Endodermal cell (in vitro differentiated cells): ENCODE measurements around the gene C11orf21. TPM values are rescaled to one million over a fixed set of nuclear protein-coding genes. Genes with fewer than 3 reads are reported as not detected.
A peak's percentile ranks its signal among the peaks of the same experiment; 100 is the strongest.
"Not testable (repeated sequence)": the region's sequence is repeated elsewhere in the genome, so short reads cannot be mapped to it uniquely, and the experiment has no call there.

ENCODE experiments used
- DNase-seq: peaks from one replicate; pipeline ENCODE4 v3.0.0-alpha.2; 2017
- H3K27ac ChIP-seq: 2 replicates; pipeline ENCODE4 v1.5.1; 2013; ENCODE audit warnings: mild to moderate bottlenecking, low read depth, low read length, moderate library complexity
- H3K27me3 ChIP-seq: 2 replicates; pipeline ENCODE4 v1.6.1; 2013; ENCODE audit warnings: mild to moderate bottlenecking, low read length, moderate library complexity; ENCODE audit not compliant: insufficient read depth, control insufficient read depth, poor library complexity, severe bottlenecking
- H3K36me3 ChIP-seq: 2 replicates; pipeline ENCODE4 v1.7.0; 2013; ENCODE audit warnings: mild to moderate bottlenecking, low read length, moderate library complexity; ENCODE audit not compliant: control insufficient read depth, insufficient read depth
- H3K4me1 ChIP-seq: one replicate; pipeline ENCODE4 v1.7.0; 2013; ENCODE audit warnings: low read length; ENCODE audit not compliant: control insufficient read depth, insufficient read depth
- H3K4me3 ChIP-seq: 2 replicates; pipeline ENCODE4 v1.5.1; 2013; ENCODE audit warnings: mild to moderate bottlenecking, low read length, moderate library complexity
- H3K9ac ChIP-seq: 2 replicates; pipeline ENCODE4 v1.6.1; 2013; ENCODE audit warnings: mild to moderate bottlenecking, low read length, moderate library complexity; ENCODE audit not compliant: poor library complexity, severe bottlenecking; ENCODE audit errors: extremely low read depth
- H3K9me3 ChIP-seq: 2 replicates; pipeline ENCODE4 v1.6.1; 2013; ENCODE audit warnings: mild to moderate bottlenecking, low read length, moderate library complexity; ENCODE audit not compliant: control insufficient read depth
- H3K27ac Mint-ChIP-seq: 2 replicates; pipeline ENCODE4 v1.8.0; 2020; ENCODE audit warnings: mixed read lengths
- H3K27me3 Mint-ChIP-seq: 2 replicates; pipeline ENCODE4 v1.8.0; 2021; ENCODE audit warnings: mild to moderate bottlenecking, mixed read lengths; ENCODE audit not compliant: insufficient read depth
- H3K36me3 Mint-ChIP-seq: 2 replicates; pipeline ENCODE4 v1.8.0; 2020; ENCODE audit warnings: low read depth, mixed read lengths
- H3K4me1 Mint-ChIP-seq: 2 replicates; pipeline ENCODE4 v1.8.0; 2020; ENCODE audit warnings: mixed read lengths
- H3K4me3 Mint-ChIP-seq: 2 replicates; pipeline ENCODE4 v1.8.0; 2020; ENCODE audit warnings: mild to moderate bottlenecking, moderate library complexity, mixed read lengths
- H3K9me3 Mint-ChIP-seq: 2 replicates; pipeline ENCODE4 v1.8.0; 2020; ENCODE audit warnings: mild to moderate bottlenecking, mixed read lengths
- WGBS, 2 experiments: methylation state at CpG; one replicate each; pipeline versions ENCODE4 v1.1.5 to v1.1.7; 2013; ENCODE audit warnings: missing lambda C conversion rate in 2 of 2, mixed read lengths in 1 of 2; ENCODE audit not compliant: insufficient coverage in 1 of 2, insufficient read length in 1 of 2; 5-methylcytosine and 5-hydroxymethylcytosine counted together
- total RNA-seq, 2 donors: library from RNA; stranded (reverse); fragmentation: NEBNext Ultra II Directional in 1 of 2; extraction: Animal tissue kit (Norgen Biotek cat#: 25700) in 1 of 2; gene quantifications; 2 replicates in 1 of 2; 3 replicates in 1 of 2; pipeline ENCODE4 v1.2.1, GENCODE V29; 2021
- TF ChIP-seq, protein P1 (sequence below): fragments of 200-600 bp; sonication (generic); conservative IDR thresholded peaks from 2 replicates; pipeline ENCODE4 v1.5.0; 2021; ENCODE audit warnings: antibody characterized with exemption, mild to moderate bottlenecking

The C11orf21 gene
- total RNA-seq, 2 donors from 2014 or later = 0.20 TPM; not detected in 1

DNA sequence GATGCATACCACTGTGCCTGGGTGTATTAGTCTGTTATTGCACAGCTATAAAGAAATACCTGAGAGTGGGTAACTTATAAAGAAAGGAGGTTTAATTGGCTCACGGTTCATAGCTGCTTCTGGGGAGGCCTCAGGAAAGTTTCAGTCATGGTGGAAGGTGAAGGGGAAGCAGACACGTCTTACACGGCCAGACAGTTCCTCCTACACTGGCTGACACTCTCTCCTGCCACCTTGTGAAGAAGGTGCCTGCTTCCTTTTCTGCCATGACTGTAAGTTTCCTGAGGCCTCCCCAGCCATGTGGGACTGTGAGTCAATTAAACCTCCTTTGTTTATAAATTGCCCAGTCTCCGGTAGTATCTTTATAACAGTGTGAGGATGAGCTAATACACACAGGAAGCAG is 41.8 kb upstream of the C11orf21 start:
- H3K4me3 Mint-ChIP-seq = no peak overlapping the region
- Histone ChIP-seq H3K9ac (no peak overlapping the region), H3K4me1 (no peaks in the 10 kb centered on the region), H3K4me3 (no peak overlapping the region), H3K27me3 (no peaks in the 10 kb centered on the region), H3K36me3 (no peaks in the 10 kb centered on the region), H3K27ac (no peak overlapping the region), H3K9me3 (peaks cover 2% of the 10 kb centered on the region)
- H3K9me3 Mint-ChIP-seq = peaks cover 29% of the 10 kb centered on the region
- TF ChIP-seq, protein P1, sequence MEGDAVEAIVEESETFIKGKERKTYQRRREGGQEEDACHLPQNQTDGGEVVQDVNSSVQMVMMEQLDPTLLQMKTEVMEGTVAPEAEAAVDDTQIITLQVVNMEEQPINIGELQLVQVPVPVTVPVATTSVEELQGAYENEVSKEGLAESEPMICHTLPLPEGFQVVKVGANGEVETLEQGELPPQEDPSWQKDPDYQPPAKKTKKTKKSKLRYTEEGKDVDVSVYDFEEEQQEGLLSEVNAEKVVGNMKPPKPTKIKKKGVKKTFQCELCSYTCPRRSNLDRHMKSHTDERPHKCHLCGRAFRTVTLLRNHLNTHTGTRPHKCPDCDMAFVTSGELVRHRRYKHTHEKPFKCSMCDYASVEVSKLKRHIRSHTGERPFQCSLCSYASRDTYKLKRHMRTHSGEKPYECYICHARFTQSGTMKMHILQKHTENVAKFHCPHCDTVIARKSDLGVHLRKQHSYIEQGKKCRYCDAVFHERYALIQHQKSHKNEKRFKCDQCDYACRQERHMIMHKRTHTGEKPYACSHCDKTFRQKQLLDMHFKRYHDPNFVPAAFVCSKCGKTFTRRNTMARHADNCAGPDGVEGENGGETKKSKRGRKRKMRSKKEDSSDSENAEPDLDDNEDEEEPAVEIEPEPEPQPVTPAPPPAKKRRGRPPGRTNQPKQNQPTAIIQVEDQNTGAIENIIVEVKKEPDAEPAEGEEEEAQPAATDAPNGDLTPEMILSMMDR = no peak
- 82 to 91% methylated on average over 3 to 4 of the region's 4 CpGs for WGBS, 2 experiments
- no peak overlapping the region for H3K27ac Mint-ChIP-seq
- no peak for DNase-seq
- H3K36me3 Mint-ChIP-seq = peaks cover 4% of the 10 kb centered on the region
- H3K4me1 Mint-ChIP-seq = peaks cover 18% of the 10 kb centered on the region
- H3K27me3 Mint-ChIP-seq = peaks cover 6% of the 10 kb centered on the region

GRCh38 chr11:2342981-2343380 is 41.3 kb upstream of the C11orf21 start:
- no peaks in the 10 kb centered on the region for H3K27me3 ChIP-seq
- WGBS, 2 experiments = 82 to 85% methylated on average over 5 of the region's 5 CpGs
- no peaks in the 10 kb centered on the region for H3K4me1 ChIP-seq
- no peak overlapping the region for H3K9ac ChIP-seq
- no peaks in the 10 kb centered on the region for H3K36me3 ChIP-seq
- Mint-ChIP-seq H3K27ac (no peak overlapping the region), H3K27me3 (peaks cover 6% of the 10 kb centered on the region), H3K36me3 (peaks cover 2% of the 10 kb centered on the region), H3K4me3 (no peak overlapping the region), H3K9me3 (peaks cover 23% of the 10 kb centered on the region), H3K4me1 (peaks cover 23% of the 10 kb centered on the region)
- no peak overlapping the region for H3K27ac ChIP-seq
- no peak for DNase-seq
- H3K9me3 ChIP-seq = no peaks in the 10 kb centered on the region
- TF ChIP-seq, protein P1 = no peak
- no peak overlapping the region for H3K4me3 ChIP-seq

DNA sequence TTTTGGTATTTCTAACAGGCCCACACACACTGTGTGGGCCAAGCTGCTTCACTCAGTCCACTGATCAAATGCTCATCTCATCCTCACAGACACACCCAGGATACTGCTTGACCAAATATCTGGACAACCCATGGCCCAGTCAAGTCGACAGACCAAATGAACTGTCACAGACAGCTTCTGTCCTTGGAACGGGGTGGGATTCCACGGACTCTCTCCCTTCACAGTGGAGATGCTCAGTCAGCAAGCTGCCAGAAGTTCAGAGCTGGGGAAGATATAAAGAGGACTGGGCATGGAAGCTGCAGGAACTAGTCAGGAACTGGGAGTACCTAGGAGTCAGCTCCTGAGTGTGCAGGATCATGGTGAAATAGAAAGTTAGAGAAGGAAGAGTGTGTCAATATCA is 40.8 kb upstream of the C11orf21 start:
- Mint-ChIP-seq H3K9me3 (peaks cover 20% of the 10 kb centered on the region), H3K36me3 (peaks cover 2% of the 10 kb centered on the region)
- 90 to 92% methylated on average over 3 of the region's 3 CpGs for WGBS, 2 experiments

GRCh38 chr11:2338760-2339159 is 37.0 kb upstream of the C11orf21 start:
- not testable (repeated sequence) for H3K9ac ChIP-seq, H3K4me3 Mint-ChIP-seq, H3K9me3 ChIP-seq, H3K4me3 ChIP-seq, H3K36me3 Mint-ChIP-seq, H3K4me1 ChIP-seq, H3K27me3 Mint-ChIP-seq, H3K9me3 Mint-ChIP-seq, H3K36me3 ChIP-seq, H3K27me3 ChIP-seq, H3K27ac ChIP-seq
- peak; percentile 79 for DNase-seq
- H3K4me1 Mint-ChIP-seq = peaks cover 38% of the 10 kb centered on the region
- peak overlapping the region; percentile 36 for H3K27ac Mint-ChIP-seq
- WGBS, 2 experiments = 72 to 86% methylated on average over 8 of the region's 8 CpGs

More for the DNA sequence above, 40.8 kb upstream of the C11orf21 start:
- Histone ChIP-seq H3K9ac (no peak overlapping the region), H3K27me3 (no peaks in the 10 kb centered on the region), H3K27ac (no peak overlapping the region), H3K36me3 (no peaks in the 10 kb centered on the region), H3K4me1 (no peaks in the 10 kb centered on the region), H3K4me3 (no peak overlapping the region), H3K9me3 (no peaks in the 10 kb centered on the region)
- TF ChIP-seq, protein P1 = no peak
- no peak for DNase-seq
- Mint-ChIP-seq H3K27ac (no peak overlapping the region), H3K4me3 (no peak overlapping the region), H3K27me3 (peaks cover 6% of the 10 kb centered on the region), H3K4me1 (peaks cover 27% of the 10 kb centered on the region)

- not testable (repeated sequence) for DNase-seq, H3K36me3 Mint-ChIP-seq, H3K27me3 ChIP-seq, H3K36me3 ChIP-seq, H3K9ac ChIP-seq, H3K27ac ChIP-seq, H3K4me3 Mint-ChIP-seq, H3K4me3 ChIP-seq, H3K4me1 ChIP-seq, H3K27me3 Mint-ChIP-seq, H3K27ac Mint-ChIP-seq, H3K9me3 ChIP-seq
- peaks cover 33% of the 10 kb centered on the region for H3K4me1 Mint-ChIP-seq
- peaks cover 20% of the 10 kb centered on the region for H3K9me3 Mint-ChIP-seq
- WGBS, 2 experiments = 90 to 93% methylated on average over 5 to 17 of the region's 18 CpGs
These were observed 33.6 kb upstream of the C11orf21 start for GRCh38 chr11:2335286-2335685.
